GM12878 (cell line): ENCODE data around the gene TANC1. TPM values are rescaled to one million over a fixed set of nuclear protein-coding genes. Genes with fewer than 3 reads are reported as not detected.

Experiments used
- ATAC-seq: fragments of 200-7000 bp; cut with Tn5 transposase; 3 replicates; pipeline ENCODE4 v1.9.1; 2020; ENCODE audit warnings: mild to moderate bottlenecking, moderate library complexity
- BruUV-seq: library from RNA; stranded (reverse); fragments of 400-500 nt; replicated peaks from 2 replicates; lab custom pipeline; 2021; lab: Mats Ljungman, UMichigan
- CTCF ChIA-PET: fragments of 300-600 bp; sonication (Branson Sonifier 250); formaldehyde crosslinking; extraction: SDS; loops from one replicate; lab custom pipeline; 2021; ENCODE audit warnings: inconsistent platforms; lab: Yijun Ruan, JAX
- POLR2A ChIA-PET: fragments of 350-600 bp; formaldehyde crosslinking; extraction: SDS; loops from one replicate; lab custom pipeline; 2021; ENCODE audit warnings: inconsistent platforms; lab: Charles Lee
- RAD21 ChIA-PET: fragments of 300-600 bp; sonication (Branson Sonifier 250); formaldehyde crosslinking; loops from one replicate; lab custom pipeline; 2023; ENCODE audit warnings: antibody characterized with exemption; ENCODE audit not compliant: unreplicated experiment; lab: Charles Lee
- SMC1A ChIA-PET: fragments of 300-600 bp; sonication (Branson Sonifier 250); formaldehyde crosslinking; loops from one replicate; lab custom pipeline; 2023; ENCODE audit not compliant: unreplicated experiment, uncharacterized antibody; lab: Charles Lee
- DNase-seq: peaks from one replicate; pipeline ENCODE4 v3.0.0-alpha.2; 2011; ENCODE audit warnings: low read depth, low spot score
- FAIRE-seq: peaks from 3 replicates; lab custom pipeline; 2011; peaks lifted over from hg19 to GRCh38; lab: Jason Lieb, UNC
- H2AFZ ChIP-seq: 2 replicates; pipeline ENCODE4 v1.6.0; 2011; ENCODE audit warnings: low read depth, low read length, control low read depth; ENCODE audit not compliant: control insufficient read depth
- H3K27ac ChIP-seq: 2 replicates; pipeline ENCODE4 v1.5.1; 2011; ENCODE audit warnings: control low read depth; ENCODE audit not compliant: control insufficient read depth, insufficient read depth
- H3K27me3 ChIP-seq, 2 experiments: replicated peaks in 1 of 2; 2 replicates each; pipeline versions ENCODE4 v1.6.0 to v1.6.1; 2011; ENCODE audit warnings: low read length in 1 of 2; ENCODE audit not compliant: control insufficient read depth in 2 of 2, insufficient read depth in 2 of 2
- H3K36me3 ChIP-seq, 2 experiments: 2 replicates each; pipeline ENCODE4 v1.5.1; 2011; ENCODE audit warnings: low read length in 1 of 2; ENCODE audit not compliant: control insufficient read depth in 2 of 2, insufficient read depth in 2 of 2
- H3K4me1 ChIP-seq: 2 replicates; pipeline ENCODE4 v1.6.1; 2011; ENCODE audit warnings: mild to moderate bottlenecking, low read length, moderate library complexity, mixed read lengths; ENCODE audit not compliant: control insufficient read depth, insufficient read depth
- H3K4me2 ChIP-seq: 2 replicates; pipeline ENCODE4 v1.6.0; 2011; ENCODE audit warnings: control low read depth; ENCODE audit not compliant: control insufficient read depth, insufficient read depth
- H3K4me3 ChIP-seq: fragments of 200-600 bp; sonication (generic); 2 replicates; pipeline ENCODE4 v1.5.1; 2016
- H3K79me2 ChIP-seq: 2 replicates; pipeline ENCODE4 v1.6.0; 2011; ENCODE audit warnings: low read length; ENCODE audit not compliant: control insufficient read depth, insufficient read depth
- H3K9ac ChIP-seq: 2 replicates; pipeline ENCODE4 v1.8.0; 2011; ENCODE audit warnings: low read length, control low read depth, mixed read lengths; ENCODE audit not compliant: control insufficient read depth, insufficient read depth
- H3K9me3 ChIP-seq: replicated peaks from 3 replicates; pipeline ENCODE4 v1.5.1; 2011; ENCODE audit warnings: mild to moderate bottlenecking, low read length; ENCODE audit not compliant: control insufficient read depth, insufficient read depth
- H4K20me1 ChIP-seq: 2 replicates; pipeline ENCODE4 v1.6.0; 2011; ENCODE audit not compliant: control insufficient read depth, insufficient read depth
- EZH2 ChIP-seq: IDR thresholded peaks from 2 replicates; pipeline ENCODE4 v1.6.1; 2012; ENCODE audit warnings: low read depth, mild to moderate bottlenecking, control low read depth, inconsistent platforms, low read length, borderline replicate concordance; ENCODE audit not compliant: control insufficient read depth
- IKZF1 ChIP-seq: fragments of 450-650 bp; conservative IDR thresholded peaks from 2 replicates; pipeline ENCODE4 v1.6.1; 2017; ENCODE audit warnings: antibody characterized with exemption, mild to moderate bottlenecking
- IRF4 ChIP-seq: IDR thresholded peaks from 2 replicates; pipeline ENCODE4 v1.6.1; 2011; ENCODE audit warnings: low read depth, low read length
- JUND ChIP-seq: IDR thresholded peaks from 2 replicates; pipeline ENCODE4 v1.6.1; 2012; ENCODE audit warnings: low read depth, mild to moderate bottlenecking, low read length, improper control_type of control experiment, moderate library complexity
- NBN ChIP-seq: fragments of 450-650 bp; IDR thresholded peaks from 2 replicates; pipeline ENCODE4 v1.6.1; 2016
- NFYB ChIP-seq: IDR thresholded peaks from 2 replicates; pipeline ENCODE4 v1.6.1; 2011; ENCODE audit warnings: low read depth, mild to moderate bottlenecking, low read length, improper control_type of control experiment, moderate library complexity; ENCODE audit not compliant: insufficient read depth
- NR2C2 ChIP-seq: IDR thresholded peaks from 2 replicates; pipeline ENCODE4 v1.6.1; 2011; ENCODE audit warnings: borderline replicate concordance, low read depth; ENCODE audit not compliant: control insufficient read depth, insufficient read length
- PAX5 ChIP-seq: IDR thresholded peaks from 2 replicates; pipeline ENCODE4 v1.6.1; 2011; ENCODE audit warnings: low read depth, low read length, borderline replicate concordance
- REST ChIP-seq: IDR thresholded peaks from 2 replicates; pipeline ENCODE4 v1.6.1; 2012; ENCODE audit warnings: mild to moderate bottlenecking, low read depth, low read length
- RFX5 ChIP-seq: IDR thresholded peaks from 2 replicates; pipeline ENCODE4 v1.6.1; 2011; ENCODE audit warnings: low read depth, low read length, improper control_type of control experiment
- SIX5 ChIP-seq: IDR thresholded peaks from 2 replicates; pipeline ENCODE4 v1.6.1; 2011; ENCODE audit warnings: mild to moderate bottlenecking, low read depth, low read length, moderate library complexity; ENCODE audit not compliant: severe bottlenecking
- SMAD1 ChIP-seq: fragments of 450-650 bp; IDR thresholded peaks from 2 replicates; pipeline ENCODE4 v1.6.1; 2018; ENCODE audit warnings: mild to moderate bottlenecking, low read depth; ENCODE audit not compliant: partially characterized antibody
- SRF ChIP-seq, 2 experiments: IDR thresholded peaks; 2 replicates each; pipeline ENCODE4 v1.6.1; 2011; ENCODE audit warnings: low read depth in 2 of 2, low read length in 2 of 2, mild to moderate bottlenecking in 1 of 2, moderate library complexity in 1 of 2
- TARDBP ChIP-seq: IDR thresholded peaks from 2 replicates; pipeline ENCODE4 v1.6.1; 2016; ENCODE audit warnings: borderline replicate concordance
- TCF12 ChIP-seq: IDR thresholded peaks from 2 replicates; pipeline ENCODE4 v1.6.1; 2011; ENCODE audit warnings: low read depth, mild to moderate bottlenecking, low read length
- ZSCAN29 ChIP-seq: fragments of 450-650 bp; IDR thresholded peaks from 2 replicates; pipeline ENCODE4 v1.6.1; 2017; ENCODE audit warnings: mild to moderate bottlenecking, moderate library complexity
- WGBS: methylation state at CpG from one replicate; pipeline ENCODE4 v1.1.6; 2016; ENCODE audit warnings: low lambda C conversion rate; ENCODE audit not compliant: insufficient replicate concordance, insufficient coverage; ENCODE audit errors: missing lambda C conversion rate; 5-methylcytosine and 5-hydroxymethylcytosine counted together
- in situ Hi-C: fragments of 300-500 bp; cut with MboI; formaldehyde crosslinking; loops from 9 replicates; pipeline ENCODE4 v1.14.3; 2018; ENCODE audit warnings: mixed read lengths
- intact Hi-C: fragments of 100-400 bp; cut with micrococcal nuclease; formaldehyde crosslinking; loops from one replicate; pipeline ENCODE4 v1.14.2; 2022; ENCODE audit not compliant: unreplicated experiment
- polyA plus RNA-seq, 11 experiments: library from polyadenylated mRNA; depleted of rRNA in 4 of 11; unstranded in 6 of 11; stranded (reverse) in 5 of 11; fragments of >200 nt; fragmentation: Nextera tagmentation in 4 of 11; fragmentation: Illumina TruSeq in 1 of 11; extraction: Ambion mirVana in 4 of 11; extraction: Trizol in 1 of 11; gene quantifications; 1 replicate in 1 of 11; 2 replicates in 10 of 11; pipeline versions ENCODE4 v1.2.1 to v1.2.3, GENCODE V29; 2011 to 2016; ENCODE audit warnings: inconsistent platforms in 2 of 11, missing spikeins in 2 of 11, low read depth in 1 of 11
- total RNA-seq, 4 experiments: library from RNA; depleted of rRNA in 3 of 4; stranded (reverse); fragments of >200 nt in 3 of 4; fragmentation: Illumina TruSeq in 1 of 4; extraction: Trizol in 1 of 4; gene quantifications; 2 replicates each; pipeline versions ENCODE4 v1.2.1 to v1.2.3, GENCODE V29; 2013 to 2021

The TANC1 gene
- total and polyA plus RNA-seq, 10 of the 15 experiments (the other 5 are each of a cell fraction or from before 2014, with no cell fraction given): 0.05 to 5.0 (median 0.34) TPM

- in situ Hi-C loops (no loop called here), intact Hi-C loops (no loop called here)
- Histone ChIP-seq H3K4me1 (no peaks in the 10 kb centered on the region), H2AFZ (no peak overlapping the region), H3K4me3 (no peak overlapping the region), H3K27me3 (no peaks in the 10 kb centered on the region), H3K36me3 (no peaks in the 10 kb centered on the region), H3K9ac (no peak overlapping the region), H4K20me1 (no peaks in the 10 kb centered on the region), H3K27ac (no peak overlapping the region), H3K79me2 (no peaks in the 10 kb centered on the region), H3K4me2 (no peak overlapping the region), H3K9me3 (no peaks in the 10 kb centered on the region)
- DNase-seq (no peak), FAIRE-seq (no peak), ATAC-seq (no peak)
- ChIA-PET SMC1A (interaction anchor here (1.0 kb wide), 1 partner anchor 13 kb away, joined by 3 read pairs; no protein-coding TSS in a partner anchor), POLR2A (no interaction called here), CTCF (interaction anchor here (0.7 to 2.9 kb wide), 2 partner anchors 12 to 237 kb away, joined by 3 to 19 read pairs; no protein-coding TSS in a partner anchor), RAD21 (no interaction called here)
- BruUV-seq: no TSS peak
- TF ChIP-seq PAX5: no peak
- TF ChIP-seq EZH2: no peak
- TF ChIP-seq SMAD1: no peak
- no peak for TF ChIP-seq NFYB
- TF ChIP-seq ZSCAN29: no peak
- TF ChIP-seq SIX5: no peak
- WGBS: 77% methylated on average over 1 of the region's 7 CpGs
These were observed 162.9 kb downstream of the TANC1 start for GRCh38 chr2:159131267-159131913.

GRCh38 chr2:159131914-159132281 lies 163.5 kb downstream of the TANC1 start:
- intact Hi-C loops (no loop called here), in situ Hi-C loops (no loop called here)
- Histone ChIP-seq H3K9ac (no peak overlapping the region), H3K9me3 (no peaks in the 10 kb centered on the region), H3K4me2 (no peak overlapping the region), H3K27me3 (no peaks in the 10 kb centered on the region), H2AFZ (no peak overlapping the region), H4K20me1 (no peaks in the 10 kb centered on the region), H3K4me1 (no peaks in the 10 kb centered on the region), H3K36me3 (no peaks in the 10 kb centered on the region), H3K4me3 (no peak overlapping the region), H3K27ac (no peak overlapping the region), H3K79me2 (no peaks in the 10 kb centered on the region)
- DNase-seq (no peak), ATAC-seq (no peak), FAIRE-seq (no peak)
- ChIA-PET CTCF (interaction anchor here (0.6 to 0.7 kb wide), 2 partner anchors 56 to 192 kb away, joined by 3 to 5 read pairs; no protein-coding TSS in a partner anchor), RAD21 (no interaction called here), SMC1A (no interaction called here), POLR2A (interaction anchor here (0.7 kb wide), 1 partner anchor 773 kb away, joined by 3 read pairs; no protein-coding TSS in a partner anchor)
- BruUV-seq: no TSS peak
- 82% methylated on average over 4 of the region's 4 CpGs for WGBS
- no peak for TF ChIP-seq IRF4
- TF ChIP-seq IKZF1: no peak
- TF ChIP-seq TCF12: no peak
- TF ChIP-seq JUND: no peak
- TF ChIP-seq NBN: no peak
- TF ChIP-seq SRF (IDR thresholded peaks at IDR 0.05; ENCODE audit: low read depth in 2 of 2, low read length in 2 of 2): no peak
- no peak for TF ChIP-seq TARDBP
- TF ChIP-seq NR2C2: no peak
- no peak for TF ChIP-seq REST
- TF ChIP-seq RFX5: no peak
